HFFc6 (cell line): ENCODE measurements around the gene HILPDA. TPM values are rescaled to one million over a fixed set of nuclear protein-coding genes. Genes with fewer than 3 reads are reported as not detected.
"Not testable (repeated sequence)": the region's sequence is repeated elsewhere in the genome, so short reads cannot be mapped to it uniquely, and the experiment has no call there.

Experiments used
- DNase-seq: peaks from one replicate; pipeline ENCODE4 v3.0.0-alpha.2; 2018
- H3K27ac Mint-ChIP-seq: 2 replicates; pipeline ENCODE4 v1.8.0; 2020; ENCODE audit warnings: mild to moderate bottlenecking, mixed read lengths
- H3K27me3 Mint-ChIP-seq: 2 replicates; pipeline ENCODE4 v1.8.0; 2021; ENCODE audit warnings: mild to moderate bottlenecking, moderate library complexity, mixed read lengths; ENCODE audit not compliant: insufficient read depth
- H3K36me3 Mint-ChIP-seq: 2 replicates; pipeline ENCODE4 v1.8.0; 2021; ENCODE audit warnings: low read depth, mixed read lengths
- H3K4me1 Mint-ChIP-seq: 2 replicates; pipeline ENCODE4 v1.8.0; 2020; ENCODE audit warnings: low read depth, mixed read lengths
- H3K4me3 Mint-ChIP-seq: 2 replicates; pipeline ENCODE4 v1.8.0; 2020; ENCODE audit warnings: mild to moderate bottlenecking, moderate library complexity, mixed read lengths
- H3K9me3 Mint-ChIP-seq: 2 replicates; pipeline ENCODE4 v1.8.0; 2020; ENCODE audit warnings: mild to moderate bottlenecking, mixed read lengths
- total RNA-seq, 6 experiments: library from RNA; stranded (reverse); fragmentation: NEBNext Ultra II Directional; extraction: Animal tissue kit (Norgen Biotek cat#: 25700); gene quantifications; 2 replicates in 1 of 6; 3 replicates in 5 of 6; pipeline ENCODE4 v1.2.3, GENCODE V29; 2021
- TF ChIP-seq, protein P1 (sequence below): fragments of 200-600 bp; sonication (generic); IDR thresholded peaks from 2 replicates; pipeline ENCODE4 v1.5.0; 2021; ENCODE audit warnings: antibody characterized with exemption, mild to moderate bottlenecking

Gene HILPDA
- total RNA-seq, 6 experiments from 2014 or later: 6.3 to 9.0 (median 7.2) TPM

DNA sequence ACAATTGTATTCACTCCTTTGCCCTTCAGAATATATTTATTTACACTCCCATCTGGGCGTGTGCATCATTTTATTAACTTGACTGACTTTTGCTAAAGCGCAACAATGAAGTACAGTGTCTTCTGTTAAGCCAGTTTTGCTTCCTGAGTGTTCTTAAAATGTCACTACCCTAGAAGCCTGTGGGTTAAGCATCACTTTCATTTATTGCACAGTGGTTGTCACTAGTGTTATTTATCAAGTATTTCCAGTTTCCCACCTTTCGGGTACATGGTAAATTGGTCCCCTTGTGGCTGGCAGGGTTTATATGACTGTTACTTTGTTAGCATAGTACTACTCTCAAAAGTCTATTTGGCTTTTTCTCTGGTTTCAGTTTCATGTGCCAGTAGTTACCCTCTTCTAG, 3.3 kb downstream of the HILPDA start:
- TF ChIP-seq, protein P1, sequence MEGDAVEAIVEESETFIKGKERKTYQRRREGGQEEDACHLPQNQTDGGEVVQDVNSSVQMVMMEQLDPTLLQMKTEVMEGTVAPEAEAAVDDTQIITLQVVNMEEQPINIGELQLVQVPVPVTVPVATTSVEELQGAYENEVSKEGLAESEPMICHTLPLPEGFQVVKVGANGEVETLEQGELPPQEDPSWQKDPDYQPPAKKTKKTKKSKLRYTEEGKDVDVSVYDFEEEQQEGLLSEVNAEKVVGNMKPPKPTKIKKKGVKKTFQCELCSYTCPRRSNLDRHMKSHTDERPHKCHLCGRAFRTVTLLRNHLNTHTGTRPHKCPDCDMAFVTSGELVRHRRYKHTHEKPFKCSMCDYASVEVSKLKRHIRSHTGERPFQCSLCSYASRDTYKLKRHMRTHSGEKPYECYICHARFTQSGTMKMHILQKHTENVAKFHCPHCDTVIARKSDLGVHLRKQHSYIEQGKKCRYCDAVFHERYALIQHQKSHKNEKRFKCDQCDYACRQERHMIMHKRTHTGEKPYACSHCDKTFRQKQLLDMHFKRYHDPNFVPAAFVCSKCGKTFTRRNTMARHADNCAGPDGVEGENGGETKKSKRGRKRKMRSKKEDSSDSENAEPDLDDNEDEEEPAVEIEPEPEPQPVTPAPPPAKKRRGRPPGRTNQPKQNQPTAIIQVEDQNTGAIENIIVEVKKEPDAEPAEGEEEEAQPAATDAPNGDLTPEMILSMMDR: no peak
- no peaks in the 10 kb centered on the region for H3K9me3 Mint-ChIP-seq
- H3K27ac Mint-ChIP-seq: no peak overlapping the region
- H3K4me3 Mint-ChIP-seq: no peak overlapping the region
- H3K4me1 Mint-ChIP-seq: peaks cover 55% of the 10 kb centered on the region
- H3K27me3 Mint-ChIP-seq: peaks cover 5% of the 10 kb centered on the region; the same call in 1 of the 2 replicates
- DNase-seq: no peak
- peaks cover 5% of the 10 kb centered on the region; the same call in 1 of the 2 replicates for H3K36me3 Mint-ChIP-seq

DNA sequence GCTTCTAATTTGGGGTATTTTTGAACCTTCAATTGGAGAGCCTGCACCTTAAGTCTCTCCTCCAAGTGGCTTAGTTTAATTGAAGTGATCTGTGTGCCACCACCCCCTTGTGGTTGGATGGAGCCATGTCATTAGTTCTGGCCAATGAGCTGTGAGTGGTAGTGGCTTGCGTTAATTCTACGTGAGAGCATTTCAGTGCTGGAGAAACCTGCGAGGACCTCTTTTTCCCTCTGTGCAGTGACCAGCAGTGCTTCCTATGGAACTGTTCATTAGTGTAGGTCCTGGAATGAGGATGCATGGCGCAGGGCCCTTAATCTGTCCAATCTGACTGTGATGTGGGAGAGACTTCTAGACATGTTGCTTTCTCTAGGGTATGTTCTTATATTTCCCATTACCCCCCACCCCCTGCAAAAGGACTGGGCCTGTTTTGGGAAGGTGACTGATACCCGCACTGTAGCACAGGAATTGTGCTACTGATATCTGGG, 3.8 kb downstream of the HILPDA start:
- peaks cover 50% of the 10 kb centered on the region for H3K4me1 Mint-ChIP-seq
- peak; percentile 51 for DNase-seq
- H3K9me3 Mint-ChIP-seq: no peaks in the 10 kb centered on the region
- peaks cover 2% of the 10 kb centered on the region; the same call in 1 of the 2 replicates for H3K27me3 Mint-ChIP-seq
- H3K27ac Mint-ChIP-seq: 0 out of 2 replicates have a peak overlapping the region, but pooled peaks have one; percentile 15
- peaks cover 5% of the 10 kb centered on the region; the same call in 1 of the 2 replicates for H3K36me3 Mint-ChIP-seq
- H3K4me3 Mint-ChIP-seq: no peak overlapping the region
- TF ChIP-seq, protein P1: peak; percentile 87

DNA sequence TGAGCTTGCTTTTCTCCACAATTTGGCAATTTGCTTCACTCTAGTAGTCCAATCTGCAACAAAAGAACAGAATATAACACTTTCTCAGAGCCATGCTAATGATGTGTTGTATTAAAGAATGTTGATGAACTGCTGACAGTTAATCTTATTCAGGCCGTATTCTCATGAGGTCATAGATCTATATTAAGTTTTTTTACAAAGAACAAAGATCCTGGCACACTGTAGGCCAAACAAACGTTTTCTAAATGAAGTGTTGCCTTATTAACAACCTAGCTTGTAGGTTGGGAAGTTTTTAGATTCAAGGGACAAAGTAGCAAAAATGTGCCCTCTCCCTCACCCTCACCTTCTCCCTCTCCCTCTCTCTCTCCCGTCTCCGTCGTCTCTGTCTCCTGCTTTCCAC, 6.8 kb downstream of the HILPDA start:
- peaks cover 34% of the 10 kb centered on the region for H3K4me1 Mint-ChIP-seq
- H3K4me3 Mint-ChIP-seq: no peak overlapping the region
- TF ChIP-seq, protein P1: no peak
- no peak for DNase-seq
- H3K9me3 Mint-ChIP-seq: no peaks in the 10 kb centered on the region
- H3K36me3 Mint-ChIP-seq: peaks cover 5% of the 10 kb centered on the region; the same call in 1 of the 2 replicates
- H3K27me3 Mint-ChIP-seq: peaks cover 2% of the 10 kb centered on the region; the same call in 1 of the 2 replicates
- peak overlapping the region; percentile 47 for H3K27ac Mint-ChIP-seq

DNA sequence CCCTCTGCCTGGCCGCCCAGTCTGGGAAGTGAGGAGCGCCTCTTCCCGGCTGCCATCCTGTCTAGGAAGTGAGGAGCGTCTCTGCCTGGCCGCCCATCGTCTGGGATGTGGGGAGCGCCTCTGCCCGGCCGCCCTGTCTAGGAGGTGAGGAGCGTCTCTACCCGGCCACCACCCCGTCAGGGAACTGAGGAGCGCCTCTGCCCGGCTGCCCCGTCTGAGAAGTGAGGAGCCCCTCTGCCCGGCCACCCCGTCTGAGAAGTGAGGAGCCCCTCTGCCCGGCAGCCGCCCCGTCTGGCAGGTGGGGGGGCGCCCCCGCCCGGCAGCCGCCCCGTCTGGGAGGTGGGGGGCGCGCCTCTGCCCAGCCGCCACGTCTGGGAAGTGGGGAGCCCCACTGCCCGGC, 7.7 kb downstream of the HILPDA start:
- H3K27ac Mint-ChIP-seq, DNase-seq, H3K27me3 Mint-ChIP-seq, H3K4me3 Mint-ChIP-seq, H3K9me3 Mint-ChIP-seq, H3K36me3 Mint-ChIP-seq: not testable (repeated sequence)
- peaks cover 28% of the 10 kb centered on the region for H3K4me1 Mint-ChIP-seq

DNA sequence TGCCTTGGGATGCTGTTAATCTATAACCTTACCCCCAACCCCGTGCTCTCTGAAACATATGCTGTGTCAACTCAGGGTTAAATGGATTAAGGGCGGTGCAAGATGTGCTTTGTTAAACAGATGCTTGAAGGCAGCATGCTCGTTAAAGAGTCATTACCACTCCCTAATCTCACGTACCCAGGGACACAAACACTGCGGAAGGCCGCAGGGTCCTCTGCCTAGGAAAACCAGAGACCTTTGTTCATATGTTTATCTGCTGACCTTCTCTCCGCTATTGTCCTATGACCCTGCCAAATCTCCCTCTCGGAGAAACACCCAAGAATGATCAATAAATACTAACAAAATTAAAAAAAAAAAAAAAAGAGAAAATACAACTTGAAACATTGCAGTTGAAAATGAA, 8.3 kb downstream of the HILPDA start:
- H3K4me1 Mint-ChIP-seq: peaks cover 22% of the 10 kb centered on the region
- H3K9me3 Mint-ChIP-seq, H3K36me3 Mint-ChIP-seq, H3K27me3 Mint-ChIP-seq, H3K27ac Mint-ChIP-seq, DNase-seq, H3K4me3 Mint-ChIP-seq: not testable (repeated sequence)

DNA sequence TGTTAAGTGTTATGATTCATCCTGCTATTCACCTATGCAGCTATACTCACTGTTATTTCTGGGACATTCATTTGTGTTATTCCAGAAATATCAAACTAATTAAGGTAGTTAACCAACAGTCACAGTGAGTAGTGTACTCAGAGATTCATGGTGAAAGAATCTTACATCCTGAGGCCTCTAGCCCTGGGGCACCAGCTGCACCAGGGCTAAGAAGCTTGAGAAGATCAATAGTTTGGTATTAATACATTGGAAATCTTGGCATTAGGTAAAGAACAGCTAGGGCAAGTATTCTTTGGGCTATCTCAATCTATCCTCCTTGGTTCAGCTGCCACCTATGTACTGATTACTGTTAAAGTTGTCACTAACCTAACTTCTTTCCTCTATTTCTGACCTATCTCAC, 11.2 kb downstream of the HILPDA start:
- not testable (repeated sequence) for H3K9me3 Mint-ChIP-seq, H3K27me3 Mint-ChIP-seq
- peaks cover 13% of the 10 kb centered on the region for H3K4me1 Mint-ChIP-seq

DNA sequence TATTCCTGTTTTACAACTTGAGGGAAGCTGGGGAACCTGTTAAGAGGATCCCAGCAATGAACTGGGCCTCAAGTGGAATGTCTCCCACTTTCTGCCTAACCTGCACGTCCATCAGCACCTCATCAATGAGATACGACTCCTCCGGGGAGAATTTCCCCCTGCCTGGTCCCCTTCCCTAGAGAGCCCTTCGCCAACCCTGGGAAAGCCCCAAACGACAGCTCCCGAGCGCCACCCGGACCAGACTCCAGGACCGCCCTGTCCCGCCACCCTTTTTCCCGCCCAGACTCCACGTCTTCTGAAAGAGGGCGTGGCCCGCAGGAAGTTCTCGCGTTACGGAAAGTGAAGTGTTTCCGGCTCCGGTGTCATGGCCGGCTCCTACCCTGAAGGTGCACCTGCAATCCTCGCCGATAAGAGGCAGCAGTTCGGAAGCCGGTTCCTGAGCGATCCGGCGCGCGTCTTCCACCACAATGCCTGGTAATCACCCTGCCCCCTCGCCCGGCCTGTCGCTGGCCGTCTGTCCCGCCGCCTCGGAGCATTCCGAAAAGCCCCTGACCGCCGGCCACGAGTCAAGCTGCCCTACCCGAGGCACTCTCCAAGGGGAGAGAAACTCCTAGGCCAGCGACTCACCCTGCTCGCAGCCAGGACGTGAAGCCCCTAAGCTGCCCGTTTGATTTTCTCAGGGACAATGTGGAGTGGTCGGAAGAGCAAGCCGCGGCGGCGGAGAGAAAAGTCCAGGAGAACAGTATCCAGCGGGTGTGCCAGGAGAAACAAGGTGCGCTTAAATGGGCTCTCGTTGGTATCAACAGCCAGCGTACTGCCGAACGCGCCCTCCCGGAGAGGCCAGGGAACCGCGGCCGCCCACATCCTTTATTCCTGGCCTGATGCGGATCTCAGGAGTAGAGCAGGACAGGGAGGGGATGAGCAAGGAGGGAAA, 21.0 kb downstream of the HILPDA start, which contains the start of gene METTL2B:
METTL2B (plus strand) TSS at position 347 of the 934 bp plus-strand sequence; CDS start at position 365, 18 bp downstream.
- H3K9me3 Mint-ChIP-seq, H3K27me3 Mint-ChIP-seq, H3K36me3 Mint-ChIP-seq: not testable (repeated sequence)
- H3K4me1 Mint-ChIP-seq: peaks cover 19% of the 10 kb centered on the region
- peak; percentile 94 for DNase-seq
- TF ChIP-seq, protein P1: peak; percentile 66
- peak within 1 kb of the TSS; percentile 95 for H3K27ac Mint-ChIP-seq
- peak within 1 kb of the TSS; percentile 98 for H3K4me3 Mint-ChIP-seq

More for the DNA sequence above, 11.2 kb downstream of the HILPDA start:
- not testable (repeated sequence) for H3K27ac Mint-ChIP-seq, DNase-seq, H3K4me3 Mint-ChIP-seq, H3K36me3 Mint-ChIP-seq

DNA sequence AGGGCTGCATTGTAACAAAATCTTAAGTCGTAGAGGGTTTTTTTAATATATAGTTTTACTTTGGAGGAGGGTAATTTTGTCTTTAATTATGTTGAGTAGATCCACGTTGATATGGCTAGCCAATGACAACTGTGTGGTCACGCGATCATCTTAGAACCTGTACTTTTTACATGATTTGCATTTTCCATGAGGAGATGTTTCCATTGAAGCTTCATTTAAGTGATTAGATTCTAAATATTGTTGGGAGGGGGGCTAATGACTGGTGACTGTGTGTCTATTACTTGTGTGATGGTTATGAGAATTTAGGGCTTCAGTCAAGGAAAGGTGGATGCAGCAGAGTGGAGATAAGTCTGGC, 21.6 kb downstream of the HILPDA start:
- not testable (repeated sequence) for DNase-seq, H3K27me3 Mint-ChIP-seq, H3K9me3 Mint-ChIP-seq, H3K36me3 Mint-ChIP-seq
- peaks cover 19% of the 10 kb centered on the region for H3K4me1 Mint-ChIP-seq
- peak overlapping the region; percentile 95 for H3K27ac Mint-ChIP-seq
- peak overlapping the region; percentile 98 for H3K4me3 Mint-ChIP-seq

DNA sequence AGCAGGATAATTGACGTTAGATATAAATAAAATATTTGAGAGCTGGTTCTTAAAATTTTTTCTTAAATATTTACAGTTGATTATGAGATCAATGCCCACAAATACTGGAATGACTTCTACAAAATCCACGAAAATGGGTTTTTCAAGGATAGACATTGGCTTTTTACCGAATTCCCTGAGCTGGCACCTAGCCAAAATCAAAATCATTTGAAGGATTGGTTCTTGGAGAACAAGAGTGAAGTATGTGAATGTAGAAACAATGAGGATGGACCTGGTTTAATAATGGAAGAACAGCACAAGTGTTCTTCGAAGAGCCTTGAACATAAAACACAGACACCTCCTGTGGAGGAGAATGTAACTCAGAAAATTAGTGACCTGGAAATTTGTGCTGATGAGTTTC, 23.4 kb downstream of the HILPDA start:
- H3K27ac Mint-ChIP-seq, H3K4me3 Mint-ChIP-seq, H3K9me3 Mint-ChIP-seq, H3K27me3 Mint-ChIP-seq, DNase-seq: not testable (repeated sequence)
- Mint-ChIP-seq H3K36me3 (peaks cover 11% of the 10 kb centered on the region), H3K4me1 (peaks cover 19% of the 10 kb centered on the region)
